Fibroblast of lung (primary cell): ENCODE data around the gene CIB1. TPM values are rescaled to one million over a fixed set of nuclear protein-coding genes. Genes with fewer than 3 reads are reported as not detected.

ENCODE experiments used
- DNase-seq, 2 donors: peaks; one replicate each; pipeline versions ENCODE4 v3.0.0 to v3.0.0-alpha.2; 2010; ENCODE audit warnings: low read depth in 2 of 2
- H2AFZ ChIP-seq: 2 replicates; pipeline ENCODE4 v1.5.1; 2012; ENCODE audit warnings: low read length, control low read depth, inconsistent platforms
- H3K27ac ChIP-seq: 2 replicates; pipeline ENCODE4 v1.5.1; 2011; ENCODE audit warnings: low read length, control low read depth; ENCODE audit not compliant: insufficient read depth
- H3K27me3 ChIP-seq: 2 replicates; pipeline ENCODE4 v1.5.1; 2011; ENCODE audit warnings: mild to moderate bottlenecking, low read length; ENCODE audit not compliant: control insufficient read depth, insufficient read depth
- H3K36me3 ChIP-seq: 2 replicates; pipeline ENCODE4 v1.5.1; 2011; ENCODE audit warnings: low read length; ENCODE audit not compliant: control insufficient read depth, insufficient read depth
- H3K4me1 ChIP-seq: 2 replicates; pipeline ENCODE4 v1.5.1; 2011; ENCODE audit warnings: low read length; ENCODE audit not compliant: control insufficient read depth, insufficient read depth; ENCODE audit errors: extremely low read depth
- H3K4me2 ChIP-seq: 2 replicates; pipeline ENCODE4 v1.5.1; 2011; ENCODE audit warnings: low read length, control low read depth; ENCODE audit not compliant: insufficient read depth; ENCODE audit errors: extremely low read depth
- H3K4me3 ChIP-seq, 4 experiments: fragments of 200-600 bp in 1 of 4; sonication (generic) in 1 of 4; replicated peaks in 1 of 4; 2 replicates each; pipeline ENCODE4 v1.5.1; 2011 to 2016; ENCODE audit warnings: low read length in 4 of 4, low read depth in 3 of 4, mild to moderate bottlenecking in 3 of 4, control low read depth in 2 of 4, inconsistent platforms in 1 of 4, mixed read lengths in 1 of 4; ENCODE audit not compliant: insufficient read depth in 1 of 4; ENCODE audit errors: control extremely low read depth in 1 of 4
- H3K79me2 ChIP-seq: 2 replicates; pipeline ENCODE4 v1.5.1; 2012; ENCODE audit warnings: mild to moderate bottlenecking, low read length, inconsistent platforms; ENCODE audit not compliant: control insufficient read depth, insufficient read depth
- H3K9ac ChIP-seq: 2 replicates; pipeline ENCODE4 v1.5.1; 2011; ENCODE audit warnings: mild to moderate bottlenecking, low read length, control low read depth; ENCODE audit not compliant: insufficient read depth
- H3K9me3 ChIP-seq: 2 replicates; pipeline ENCODE4 v1.5.1; 2012; ENCODE audit warnings: low read depth, low read length; ENCODE audit not compliant: control insufficient read depth, insufficient read depth
- H4K20me1 ChIP-seq: 2 replicates; pipeline ENCODE4 v1.5.1; 2011; ENCODE audit warnings: low read length; ENCODE audit not compliant: control insufficient read depth, insufficient read depth; ENCODE audit errors: extremely low read depth
- EZH2 ChIP-seq: IDR thresholded peaks from 2 replicates; pipeline ENCODE4 v1.5.1; 2012; ENCODE audit warnings: low read length, control low read depth, mild to moderate bottlenecking; ENCODE audit errors: missing control alignments
- polyA plus RNA-seq, 2 donors: library from polyadenylated mRNA; depleted of rRNA in 1 of 2; stranded (reverse) in 1 of 2; unstranded in 1 of 2; fragments of >200 nt; gene quantifications; 2 replicates each; pipeline ENCODE4 v1.2.1, GENCODE V29; 2011 to 2012; ENCODE audit warnings: missing spikeins in 1 of 2
- total RNA-seq: library from RNA; depleted of rRNA; stranded (reverse); fragments of >200 nt; gene quantifications from 2 replicates; pipeline ENCODE4 v1.2.1, GENCODE V29; 2014
- TF ChIP-seq, protein P1 (sequence below), 2 donors: IDR thresholded peaks in 1 of 2; conservative IDR thresholded peaks in 1 of 2; 1 replicate in 1 of 2; 2 replicates in 1 of 2; pipeline ENCODE4 v1.5.1; 2011 to 2012; ENCODE audit warnings: low read length in 2 of 2, control low read depth in 1 of 2, inconsistent platforms in 1 of 2, low read depth in 1 of 2, mild to moderate bottlenecking in 1 of 2

CIB1 gene
- total and polyA plus RNA-seq, 2 donors (not counting 1 experiment from before 2014, with no cell fraction given), result 27.7 to 42.7 TPM

DNA sequence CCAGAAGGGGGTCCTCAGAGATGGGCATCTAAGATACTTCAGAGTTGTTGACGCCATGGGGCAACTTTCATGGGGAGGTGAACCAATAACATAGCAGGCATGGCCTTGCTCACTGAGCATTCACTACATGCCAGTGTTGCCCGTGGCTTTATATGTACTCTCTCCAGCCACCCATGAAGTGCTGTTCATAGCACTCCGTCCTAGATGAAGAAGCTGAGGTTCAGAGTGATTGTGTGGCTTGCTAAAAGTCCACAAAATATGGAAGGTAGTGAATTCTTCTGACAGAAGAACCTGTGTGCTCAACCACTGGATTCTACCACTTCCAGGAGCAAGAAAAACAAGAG is 42.4 kb downstream of the CIB1 start:
- Histone ChIP-seq H3K9ac (no peak overlapping the region), H3K27me3 (no peaks in the 10 kb centered on the region), H3K9me3 (no peaks in the 10 kb centered on the region), H3K36me3 (no peaks in the 10 kb centered on the region), H3K79me2 (no peaks in the 10 kb centered on the region), H4K20me1 (no peaks in the 10 kb centered on the region), H3K4me2 (no peak overlapping the region), H3K4me1 (peaks cover 9% of the 10 kb centered on the region), H2AFZ (no peak overlapping the region), H3K4me3 (no peak overlapping the region), H3K27ac (no peak overlapping the region)
- no peak for DNase-seq
- no peak for TF ChIP-seq EZH2
- TF ChIP-seq, protein P1, sequence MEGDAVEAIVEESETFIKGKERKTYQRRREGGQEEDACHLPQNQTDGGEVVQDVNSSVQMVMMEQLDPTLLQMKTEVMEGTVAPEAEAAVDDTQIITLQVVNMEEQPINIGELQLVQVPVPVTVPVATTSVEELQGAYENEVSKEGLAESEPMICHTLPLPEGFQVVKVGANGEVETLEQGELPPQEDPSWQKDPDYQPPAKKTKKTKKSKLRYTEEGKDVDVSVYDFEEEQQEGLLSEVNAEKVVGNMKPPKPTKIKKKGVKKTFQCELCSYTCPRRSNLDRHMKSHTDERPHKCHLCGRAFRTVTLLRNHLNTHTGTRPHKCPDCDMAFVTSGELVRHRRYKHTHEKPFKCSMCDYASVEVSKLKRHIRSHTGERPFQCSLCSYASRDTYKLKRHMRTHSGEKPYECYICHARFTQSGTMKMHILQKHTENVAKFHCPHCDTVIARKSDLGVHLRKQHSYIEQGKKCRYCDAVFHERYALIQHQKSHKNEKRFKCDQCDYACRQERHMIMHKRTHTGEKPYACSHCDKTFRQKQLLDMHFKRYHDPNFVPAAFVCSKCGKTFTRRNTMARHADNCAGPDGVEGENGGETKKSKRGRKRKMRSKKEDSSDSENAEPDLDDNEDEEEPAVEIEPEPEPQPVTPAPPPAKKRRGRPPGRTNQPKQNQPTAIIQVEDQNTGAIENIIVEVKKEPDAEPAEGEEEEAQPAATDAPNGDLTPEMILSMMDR (conservative IDR thresholded peaks at IDR 0.05 in 1 of 2, IDR thresholded peaks at IDR 0.05 in 1 of 2; ENCODE audit: low read depth in 1 of 2, low read length in 2 of 2), result no peak

- Histone ChIP-seq H2AFZ (no peak overlapping the region), H3K79me2 (no peaks in the 10 kb centered on the region), H4K20me1 (no peaks in the 10 kb centered on the region), H3K4me3 (no peak overlapping the region), H3K4me1 (peaks cover 9% of the 10 kb centered on the region), H3K9ac (no peak overlapping the region), H3K27me3 (no peaks in the 10 kb centered on the region), H3K36me3 (no peaks in the 10 kb centered on the region), H3K27ac (no peak overlapping the region), H3K4me2 (no peak overlapping the region), H3K9me3 (no peaks in the 10 kb centered on the region)
- no peak for DNase-seq
- TF ChIP-seq EZH2, result no peak
- TF ChIP-seq, protein P1 (conservative IDR thresholded peaks at IDR 0.05 in 1 of 2, IDR thresholded peaks at IDR 0.05 in 1 of 2; ENCODE audit: low read depth in 1 of 2, low read length in 2 of 2), result no peak
Measured at GRCh38 chr15:90190606-90191343, 43.0 kb downstream of the CIB1 start.

DNA sequence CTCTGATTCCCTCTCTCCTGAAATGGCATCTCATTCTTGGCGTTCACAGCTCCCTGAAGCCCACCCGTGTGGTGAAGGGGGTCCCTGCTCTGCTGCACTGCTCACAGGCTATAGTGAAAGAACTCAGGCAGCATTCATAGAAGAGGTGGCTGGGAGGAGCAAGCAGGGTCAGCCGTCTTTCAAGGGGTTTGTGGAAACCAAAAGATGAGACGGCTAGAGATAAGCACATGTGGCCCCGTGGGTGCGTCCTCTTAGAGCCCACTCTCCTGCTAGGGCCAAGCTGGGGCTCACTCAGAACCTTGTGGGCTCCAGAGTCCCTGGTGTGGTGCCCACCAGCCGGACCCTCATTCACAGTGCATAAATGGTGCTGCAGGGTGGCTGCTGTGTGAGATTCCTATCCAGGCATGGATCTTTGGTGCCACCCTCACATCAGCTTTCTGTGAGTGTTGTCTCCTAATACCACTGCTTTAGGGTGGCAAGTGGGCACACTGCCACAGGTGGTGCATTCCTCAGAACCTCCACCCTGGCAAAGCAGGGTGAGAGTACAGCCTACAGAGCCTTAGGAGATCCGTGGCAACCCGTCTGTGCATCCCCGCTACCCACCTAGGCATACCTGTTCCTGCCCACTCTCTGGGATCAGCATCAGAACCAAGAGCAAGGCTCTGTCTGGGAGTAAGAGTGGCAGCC is 43.8 kb downstream of the CIB1 start:
- no peak overlapping the region for H3K27ac ChIP-seq
- TF ChIP-seq, protein P1 (conservative IDR thresholded peaks at IDR 0.05 in 1 of 2, IDR thresholded peaks at IDR 0.05 in 1 of 2; ENCODE audit: low read depth in 1 of 2, low read length in 2 of 2), result no peak
- TF ChIP-seq EZH2, result no peak
- DNase-seq, result no peak
- no peak overlapping the region for H3K4me2 ChIP-seq
- no peaks in the 10 kb centered on the region for H3K79me2 ChIP-seq
- H3K27me3 ChIP-seq, result no peaks in the 10 kb centered on the region
- H3K36me3 ChIP-seq, result no peaks in the 10 kb centered on the region
- H2AFZ ChIP-seq, result no peak overlapping the region
- no peaks in the 10 kb centered on the region for H4K20me1 ChIP-seq
- H3K4me1 ChIP-seq, result peaks cover 9% of the 10 kb centered on the region
- no peaks in the 10 kb centered on the region for H3K9me3 ChIP-seq
- H3K4me3 ChIP-seq, result no peak overlapping the region
- H3K9ac ChIP-seq, result no peak overlapping the region
